ENCODE measurements around the gene CACNA1C.

Gene CACNA1C

DNA sequence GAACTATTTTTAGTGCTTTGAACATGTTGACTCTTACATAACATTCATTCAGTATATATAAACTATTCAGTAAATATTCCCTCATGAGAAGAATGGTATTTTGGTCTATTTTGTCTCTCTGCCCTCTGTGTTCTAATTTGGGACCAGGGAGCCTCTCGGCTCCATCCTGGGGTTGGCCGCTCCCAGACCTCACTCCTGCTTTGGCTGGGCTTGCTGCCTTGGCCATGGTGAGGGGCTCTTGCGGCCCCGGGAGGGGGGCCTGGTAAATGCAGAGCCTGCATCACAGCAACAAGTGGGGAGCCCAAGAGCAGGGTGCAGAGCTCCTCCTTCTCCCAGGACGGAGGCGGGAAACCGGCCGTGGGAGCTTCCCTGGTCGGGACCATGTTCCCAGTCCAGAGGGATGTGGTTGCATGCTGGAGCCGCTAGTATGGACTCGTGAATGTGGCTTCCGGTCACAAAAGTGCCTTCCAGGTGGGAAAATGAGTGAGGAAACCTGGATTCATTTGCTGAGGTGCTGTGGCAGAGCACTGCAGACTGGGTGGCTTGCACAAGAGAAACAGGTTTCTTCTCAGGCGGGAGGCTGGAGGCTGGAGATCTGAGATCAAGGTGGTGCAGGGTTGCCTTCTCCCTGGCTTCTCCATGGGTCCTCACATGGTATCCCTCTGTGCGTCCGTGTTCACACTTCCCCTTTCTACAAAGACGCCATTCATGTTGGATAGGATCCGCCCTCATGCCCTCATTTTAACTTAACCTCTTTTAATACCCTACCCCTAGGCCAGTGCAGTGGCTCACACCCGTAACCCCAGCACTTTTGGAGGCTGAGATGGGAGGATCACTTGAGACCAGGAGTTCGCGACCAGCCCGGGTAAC lies 250.2 kb downstream of the CACNA1C start:
- TF ChIP-seq, protein P1, sequence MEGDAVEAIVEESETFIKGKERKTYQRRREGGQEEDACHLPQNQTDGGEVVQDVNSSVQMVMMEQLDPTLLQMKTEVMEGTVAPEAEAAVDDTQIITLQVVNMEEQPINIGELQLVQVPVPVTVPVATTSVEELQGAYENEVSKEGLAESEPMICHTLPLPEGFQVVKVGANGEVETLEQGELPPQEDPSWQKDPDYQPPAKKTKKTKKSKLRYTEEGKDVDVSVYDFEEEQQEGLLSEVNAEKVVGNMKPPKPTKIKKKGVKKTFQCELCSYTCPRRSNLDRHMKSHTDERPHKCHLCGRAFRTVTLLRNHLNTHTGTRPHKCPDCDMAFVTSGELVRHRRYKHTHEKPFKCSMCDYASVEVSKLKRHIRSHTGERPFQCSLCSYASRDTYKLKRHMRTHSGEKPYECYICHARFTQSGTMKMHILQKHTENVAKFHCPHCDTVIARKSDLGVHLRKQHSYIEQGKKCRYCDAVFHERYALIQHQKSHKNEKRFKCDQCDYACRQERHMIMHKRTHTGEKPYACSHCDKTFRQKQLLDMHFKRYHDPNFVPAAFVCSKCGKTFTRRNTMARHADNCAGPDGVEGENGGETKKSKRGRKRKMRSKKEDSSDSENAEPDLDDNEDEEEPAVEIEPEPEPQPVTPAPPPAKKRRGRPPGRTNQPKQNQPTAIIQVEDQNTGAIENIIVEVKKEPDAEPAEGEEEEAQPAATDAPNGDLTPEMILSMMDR (conservative IDR thresholded peaks at IDR 0.05; ENCODE audit: low read depth): no peak
- DNase-seq (ENCODE audit: low spot score): no peak
- POLR2A ChIA-PET (ENCODE audit: low non-redundant PET): no interaction called here
- H3K27ac ChIP-seq: no peak overlapping the region
- CTCF ChIA-PET: interaction anchor here (0.7 kb wide), 2 partner anchors 183 to 334 kb away, joined by 4 read pairs; no protein-coding TSS in a partner anchor

DNA sequence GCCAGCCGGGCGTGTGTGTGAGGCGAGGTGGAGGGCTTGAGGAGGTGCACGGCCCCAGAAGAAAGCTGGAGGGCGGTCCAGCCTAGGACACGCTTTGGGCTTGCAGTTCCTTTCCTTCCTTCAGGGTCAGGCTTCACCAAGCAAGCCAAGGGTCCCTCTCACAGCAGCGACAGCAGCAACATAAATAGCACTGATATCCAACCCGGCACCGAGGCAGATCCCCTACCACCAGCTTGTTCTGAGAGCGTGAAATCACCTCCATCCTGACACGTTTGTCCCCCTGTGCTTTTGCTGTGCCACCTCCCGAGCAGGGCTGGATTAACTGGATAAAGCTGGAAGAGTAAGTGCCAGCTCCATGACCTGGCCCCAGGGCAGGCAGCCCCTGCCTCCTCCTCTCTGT lies 251.4 kb downstream of the CACNA1C start:
- TF ChIP-seq, protein P1 (conservative IDR thresholded peaks at IDR 0.05; ENCODE audit: low read depth): no peak
- ChIA-PET CTCF (interaction anchor here (1.1 to 1.3 kb wide), 2 partner anchors 13 to 56 kb away, joined by 3 read pairs; no protein-coding TSS in a partner anchor), POLR2A (ENCODE audit: low non-redundant PET) (no interaction called here)
- no peak for DNase-seq (ENCODE audit: low spot score)
- H3K27ac ChIP-seq: no peak overlapping the region

DNA sequence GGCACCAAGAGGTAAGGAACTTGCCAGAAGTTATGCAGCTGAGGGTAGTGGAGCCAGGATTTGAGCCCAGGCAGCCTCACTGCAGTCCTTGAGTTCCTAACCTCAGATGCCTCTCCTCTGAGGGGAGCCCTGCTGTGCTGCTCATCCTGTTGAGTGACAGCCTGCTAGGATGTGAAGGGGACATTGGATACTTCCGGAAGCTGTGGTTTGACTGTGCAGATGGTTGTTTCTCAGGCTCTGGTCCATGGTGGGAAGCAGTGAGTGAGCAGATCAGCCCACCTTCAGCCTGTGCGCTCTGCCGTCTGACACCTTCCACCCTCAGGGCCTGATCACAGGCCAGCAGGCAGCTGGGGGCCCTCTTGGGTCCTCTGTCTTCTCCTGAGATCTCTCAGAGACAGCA lies 253.2 kb downstream of the CACNA1C start:
- TF ChIP-seq, protein P1 (conservative IDR thresholded peaks at IDR 0.05; ENCODE audit: low read depth): no peak
- DNase-seq (ENCODE audit: low spot score): no peak
- ChIA-PET POLR2A (ENCODE audit: low non-redundant PET) (no interaction called here), CTCF (interaction anchor here (1.1 kb wide), 1 partner anchor 13 kb away, joined by 3 read pairs; no protein-coding TSS in a partner anchor)
- H3K27ac ChIP-seq: no peak overlapping the region

DNA sequence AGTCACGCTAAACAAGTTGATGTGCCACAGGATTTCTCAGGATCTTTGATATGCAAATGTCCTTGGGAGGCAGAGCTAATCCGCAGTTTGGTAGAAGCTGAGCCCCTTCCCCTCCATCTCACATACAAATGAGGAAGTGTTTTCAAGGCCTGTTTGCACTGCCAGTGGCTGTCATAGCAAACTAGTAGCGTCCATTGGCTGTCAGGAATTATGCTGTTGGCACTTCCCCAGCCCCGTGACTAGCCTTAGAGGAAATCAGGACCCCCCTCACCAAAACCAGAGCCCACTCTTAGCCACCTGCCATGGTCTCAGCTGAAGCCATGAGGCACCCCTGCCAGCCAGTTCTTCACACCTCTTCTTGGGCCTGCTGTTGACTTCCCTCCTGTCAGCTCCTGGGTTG lies 253.9 kb downstream of the CACNA1C start:
- H3K27ac ChIP-seq: no peak overlapping the region
- ChIA-PET CTCF (interaction anchor here (0.7 to 1.1 kb wide), 2 partner anchors 14 to 19 kb away, joined by 3 read pairs; no protein-coding TSS in a partner anchor), POLR2A (ENCODE audit: low non-redundant PET) (no interaction called here)
- TF ChIP-seq, protein P1 (conservative IDR thresholded peaks at IDR 0.05; ENCODE audit: low read depth): no peak
- DNase-seq (ENCODE audit: low spot score): no peak

DNA sequence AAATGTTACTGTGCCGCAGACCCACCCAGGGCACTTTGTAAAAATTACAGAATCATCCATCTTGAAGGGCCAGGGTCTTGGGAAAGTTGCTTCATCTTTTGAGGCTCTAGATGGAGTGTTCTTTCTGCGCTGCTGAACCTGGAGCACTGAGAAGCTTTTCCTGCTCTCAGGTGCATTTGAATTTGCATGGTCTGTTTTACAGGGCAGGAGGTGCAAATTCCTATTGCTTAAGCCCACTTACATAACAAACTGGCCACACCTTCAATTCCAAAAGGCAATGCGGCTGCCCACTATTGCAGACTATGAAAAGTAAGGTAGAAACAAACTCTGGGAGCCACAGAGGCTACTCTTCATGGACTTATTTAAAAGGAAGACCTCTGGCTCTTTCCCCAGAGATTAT lies 254.8 kb downstream of the CACNA1C start:
- no peak for DNase-seq (ENCODE audit: low spot score)
- TF ChIP-seq, protein P1 (conservative IDR thresholded peaks at IDR 0.05; ENCODE audit: low read depth): no peak
- ChIA-PET CTCF (no interaction called here), POLR2A (ENCODE audit: low non-redundant PET) (no interaction called here)
- no peak overlapping the region for H3K27ac ChIP-seq

DNA sequence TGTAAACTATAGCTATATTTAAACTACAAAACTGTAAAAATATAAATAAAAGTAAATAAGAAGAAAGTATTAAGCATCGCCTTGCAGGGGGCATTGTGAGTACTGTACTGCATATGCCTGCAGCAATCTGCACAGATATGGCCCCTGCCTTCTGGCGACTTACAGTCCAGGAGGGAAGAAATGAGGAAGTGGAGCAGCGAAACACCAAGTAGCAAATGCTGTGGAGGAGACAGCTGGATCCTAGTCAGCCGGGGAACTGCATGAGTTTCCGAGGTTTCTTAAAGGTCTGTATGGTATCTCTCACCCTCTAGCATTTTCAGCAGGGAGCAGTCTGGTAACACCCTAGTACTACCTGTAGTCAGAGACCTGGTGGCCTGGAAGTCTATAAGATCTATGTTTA lies 256.9 kb downstream of the CACNA1C start:
- POLR2A ChIA-PET (ENCODE audit: low non-redundant PET): no interaction called here
- no peak overlapping the region for H3K27ac ChIP-seq
- TF ChIP-seq, protein P1 (conservative IDR thresholded peaks at IDR 0.05; ENCODE audit: low read depth): no peak
- CTCF ChIA-PET: interaction anchor here (0.7 to 1.1 kb wide), 2 partner anchors 8 to 10 kb away, joined by 3 read pairs; no protein-coding TSS in a partner anchor
- no peak for DNase-seq (ENCODE audit: low spot score)

Measured in RWPE1 (cell line).